ENCODE results near the gene PTPRG. TPM values are rescaled to one million over a fixed set of nuclear protein-coding genes. Genes with fewer than 3 reads are reported as not detected.

Gene PTPRG
- total RNA-seq, 3 donors from 2014 or later, result 28.9 to 54.7 (median 40.4) TPM

GRCh38 chr3:61985020-61985419, 423.6 kb downstream of the PTPRG start:
- TF ChIP-seq, protein P1, sequence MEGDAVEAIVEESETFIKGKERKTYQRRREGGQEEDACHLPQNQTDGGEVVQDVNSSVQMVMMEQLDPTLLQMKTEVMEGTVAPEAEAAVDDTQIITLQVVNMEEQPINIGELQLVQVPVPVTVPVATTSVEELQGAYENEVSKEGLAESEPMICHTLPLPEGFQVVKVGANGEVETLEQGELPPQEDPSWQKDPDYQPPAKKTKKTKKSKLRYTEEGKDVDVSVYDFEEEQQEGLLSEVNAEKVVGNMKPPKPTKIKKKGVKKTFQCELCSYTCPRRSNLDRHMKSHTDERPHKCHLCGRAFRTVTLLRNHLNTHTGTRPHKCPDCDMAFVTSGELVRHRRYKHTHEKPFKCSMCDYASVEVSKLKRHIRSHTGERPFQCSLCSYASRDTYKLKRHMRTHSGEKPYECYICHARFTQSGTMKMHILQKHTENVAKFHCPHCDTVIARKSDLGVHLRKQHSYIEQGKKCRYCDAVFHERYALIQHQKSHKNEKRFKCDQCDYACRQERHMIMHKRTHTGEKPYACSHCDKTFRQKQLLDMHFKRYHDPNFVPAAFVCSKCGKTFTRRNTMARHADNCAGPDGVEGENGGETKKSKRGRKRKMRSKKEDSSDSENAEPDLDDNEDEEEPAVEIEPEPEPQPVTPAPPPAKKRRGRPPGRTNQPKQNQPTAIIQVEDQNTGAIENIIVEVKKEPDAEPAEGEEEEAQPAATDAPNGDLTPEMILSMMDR (IDR thresholded peaks at IDR 0.05), result no peak
- no peak for ATAC-seq
- DNase-seq, result no peak
- Histone ChIP-seq H3K9me3 (no peaks in the 10 kb centered on the region), H3K4me1 (ENCODE audit: low read depth) (no peaks in the 10 kb centered on the region), H3K4me3 (no peak overlapping the region), H3K36me3 (ENCODE audit: low read depth) (no peaks in the 10 kb centered on the region)
- intact Hi-C loops (cut with DNase I, micrococcal nuclease), result no loop called here

- H3K4me1 ChIP-seq (ENCODE audit: low read depth), result no peaks in the 10 kb centered on the region
- no peaks in the 10 kb centered on the region for H3K9me3 ChIP-seq
- intact Hi-C loops (cut with DNase I, micrococcal nuclease), result no loop called here
These were observed 425.1 kb downstream of the PTPRG start for GRCh38 chr3:61986473-61986872.

GRCh38 chr3:61989681-61990080, 428.3 kb downstream of the PTPRG start:
- DNase-seq (no peak), ATAC-seq (no peak)
- no peaks in the 10 kb centered on the region for H3K4me1 ChIP-seq (ENCODE audit: low read depth)
- no peak overlapping the region for H3K4me3 ChIP-seq
- TF ChIP-seq, protein P1 (IDR thresholded peaks at IDR 0.05), result no peak
- no peaks in the 10 kb centered on the region for H3K36me3 ChIP-seq (ENCODE audit: low read depth)
- intact Hi-C loops (cut with DNase I, micrococcal nuclease), result no loop called here
- no peaks in the 10 kb centered on the region for H3K9me3 ChIP-seq

More at GRCh38 chr3:61986473-61986872, 425.1 kb downstream of the PTPRG start:
- no peak for ATAC-seq
- TF ChIP-seq, protein P1 (IDR thresholded peaks at IDR 0.05), result no peak
- H3K4me3 ChIP-seq, result no peak overlapping the region
- no peaks in the 10 kb centered on the region for H3K36me3 ChIP-seq (ENCODE audit: low read depth)
- no peak for DNase-seq

GRCh38 chr3:61990327-61991027, 429.1 kb downstream of the PTPRG start:
- Histone ChIP-seq H3K4me3 (no peak overlapping the region), H3K9me3 (no peaks in the 10 kb centered on the region), H3K4me1 (ENCODE audit: low read depth) (no peaks in the 10 kb centered on the region), H3K36me3 (ENCODE audit: low read depth) (no peaks in the 10 kb centered on the region)
- TF ChIP-seq, protein P1 (IDR thresholded peaks at IDR 0.05), result no peak
- DNase-seq (no peak), ATAC-seq (no peak)
- intact Hi-C loops (cut with DNase I, micrococcal nuclease), result no loop called here

DNA sequence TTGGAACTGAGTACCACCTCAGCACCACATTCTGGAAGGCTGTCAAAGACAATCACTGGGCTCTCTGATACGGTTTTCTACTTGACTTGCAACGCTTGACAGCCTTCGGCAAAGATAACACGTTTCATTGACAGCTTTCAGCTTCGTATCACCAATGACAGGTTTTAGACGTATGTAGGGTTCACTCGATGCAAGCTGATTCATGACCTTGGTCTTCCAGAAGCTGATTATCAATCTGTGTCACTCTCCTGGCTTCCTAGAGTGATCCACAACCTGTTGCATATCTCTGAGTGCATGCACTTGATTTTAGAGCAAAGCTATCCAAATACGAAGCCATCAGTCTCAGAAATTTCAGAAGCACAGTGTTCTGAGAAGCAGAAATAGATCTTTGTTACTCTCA, 430.3 kb downstream of the PTPRG start:
- intact Hi-C loops (cut with DNase I, micrococcal nuclease), result no loop called here
- DNase-seq (no peak), ATAC-seq (no peak)

More for the DNA sequence above, 430.3 kb downstream of the PTPRG start:
- Histone ChIP-seq H3K36me3 (ENCODE audit: low read depth) (no peaks in the 10 kb centered on the region), H3K4me3 (no peak overlapping the region), H3K4me1 (ENCODE audit: low read depth) (no peaks in the 10 kb centered on the region), H3K9me3 (no peaks in the 10 kb centered on the region)
- TF ChIP-seq, protein P1 (IDR thresholded peaks at IDR 0.05), result no peak

Data from mucosa of descending colon (tissue), 3 donors.